LoVo (cell line): Measurements from ENCODE around the gene DPP4.
"Not testable (repeated sequence)": the region's sequence is repeated elsewhere in the genome, so short reads cannot be mapped to it uniquely, and the experiment has no call there.

Experiments
- DNase-seq: peaks from one replicate; pipeline ENCODE4 v3.0.0-alpha.2; 2016; ENCODE audit warnings: low spot score

Gene DPP4

DNA sequence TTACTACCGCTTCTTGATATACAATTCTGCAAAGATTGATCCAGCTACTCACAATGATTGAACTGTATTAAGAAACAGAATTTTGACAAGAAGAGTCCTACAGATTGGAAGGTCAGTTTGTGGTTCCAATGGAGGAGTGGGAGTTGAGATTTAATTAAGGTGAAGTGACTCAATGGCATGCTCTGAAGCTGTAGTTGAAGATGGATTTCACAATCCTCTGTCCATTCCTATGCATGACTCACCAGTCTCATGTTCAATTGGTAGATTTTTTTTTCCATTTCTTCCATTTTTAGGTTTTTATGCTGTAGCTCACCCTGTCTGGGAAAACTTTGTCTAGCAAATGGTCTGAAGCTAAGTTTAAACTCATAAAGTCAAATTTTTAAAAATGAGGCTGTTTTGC, 83.3 kb downstream of the DPP4 start:
- peak; percentile 30 for DNase-seq

DNA sequence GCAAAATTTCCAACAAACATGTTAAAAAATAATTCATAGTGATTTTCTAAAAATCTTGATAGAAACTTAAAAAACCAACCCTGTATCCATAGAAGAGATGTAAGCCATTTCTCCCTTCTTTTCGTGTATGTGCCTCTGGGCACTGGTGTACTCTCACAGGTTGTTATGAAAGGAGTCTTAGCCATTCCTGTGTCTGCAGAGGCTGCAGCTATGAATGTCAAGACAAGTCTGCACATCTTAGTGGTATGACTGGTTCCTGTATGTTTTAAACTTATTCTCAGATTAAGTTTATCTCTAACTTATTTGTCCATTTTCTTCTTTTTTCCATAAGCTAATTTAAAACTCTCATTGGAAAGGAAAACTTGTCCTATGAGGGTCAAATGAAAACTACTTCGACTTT, 84.0 kb downstream of the DPP4 start:
- no peak for DNase-seq

DNA sequence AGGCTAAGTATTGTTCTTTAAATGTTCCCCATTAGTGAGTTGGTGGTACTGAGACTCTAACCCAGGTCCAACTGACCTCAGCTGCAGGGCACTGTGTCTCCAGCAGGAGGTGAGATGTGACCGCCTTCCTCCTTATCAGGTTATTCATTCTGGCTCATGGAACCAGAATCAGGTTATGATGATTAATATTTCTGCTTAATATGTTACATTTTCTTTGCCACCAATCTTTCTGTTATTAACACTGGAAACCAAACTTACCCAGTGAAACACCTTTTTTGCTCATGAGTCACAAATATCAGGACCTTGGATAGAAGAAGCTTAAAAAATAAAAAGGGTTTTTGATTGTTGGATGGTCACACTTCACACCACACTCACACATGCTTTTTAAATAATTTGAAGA, 85.4 kb downstream of the DPP4 start:
- no peak for DNase-seq

DNA sequence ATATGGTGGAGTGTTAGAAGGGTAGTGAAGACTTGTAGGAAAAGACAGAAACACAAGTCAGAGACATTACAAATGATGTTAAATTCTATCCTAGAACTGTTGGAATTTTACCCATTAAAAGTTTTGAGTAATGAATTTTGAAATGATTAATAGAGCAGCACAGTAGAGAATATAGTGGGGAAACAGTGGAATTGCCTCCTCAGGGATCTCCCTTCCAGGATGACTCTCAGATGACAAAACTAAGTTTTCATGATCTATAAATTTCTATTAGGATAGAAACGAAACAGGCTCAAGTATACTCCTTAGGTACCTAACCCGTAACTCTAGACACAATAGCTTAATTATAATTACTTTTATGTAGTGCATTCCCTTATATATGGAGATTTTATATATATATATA, 86.7 kb downstream of the DPP4 start:
- DNase-seq, result no peak

DNA sequence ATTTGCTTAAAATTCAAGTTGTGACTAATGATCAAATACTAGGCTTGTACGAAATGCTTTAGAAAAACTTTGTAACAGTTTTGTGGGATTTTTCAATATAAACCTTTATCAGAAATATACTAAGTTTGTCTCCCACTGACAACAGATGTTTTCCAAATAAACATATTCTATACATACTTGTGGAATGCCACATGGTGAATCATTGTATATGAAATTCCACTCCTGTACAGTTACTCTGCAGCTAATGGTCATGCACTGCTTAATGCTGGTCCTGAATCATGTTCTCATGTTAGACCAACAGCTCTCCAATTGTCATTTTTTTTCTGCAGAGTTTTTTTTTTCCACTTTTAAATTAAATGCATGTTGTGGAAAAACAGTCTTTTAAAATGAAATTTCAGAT, 90.1 kb downstream of the DPP4 start:
- no peak for DNase-seq

DNA sequence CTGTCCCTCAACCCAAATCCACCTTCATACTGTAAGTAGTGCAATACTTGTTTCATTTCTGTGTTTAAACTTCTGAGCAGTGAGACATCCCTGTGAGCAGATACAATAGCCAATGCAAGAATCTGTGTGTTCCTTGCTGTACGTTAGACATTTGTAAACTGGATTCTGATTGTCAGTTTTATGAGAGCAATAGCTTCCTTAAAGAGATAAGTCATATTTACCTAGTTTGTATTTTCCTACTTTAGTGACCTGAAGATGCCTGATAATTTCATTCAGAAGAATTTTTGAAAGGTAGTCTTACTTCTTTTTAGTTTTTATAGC, 90.7 kb downstream of the DPP4 start:
- DNase-seq, result no peak

DNA sequence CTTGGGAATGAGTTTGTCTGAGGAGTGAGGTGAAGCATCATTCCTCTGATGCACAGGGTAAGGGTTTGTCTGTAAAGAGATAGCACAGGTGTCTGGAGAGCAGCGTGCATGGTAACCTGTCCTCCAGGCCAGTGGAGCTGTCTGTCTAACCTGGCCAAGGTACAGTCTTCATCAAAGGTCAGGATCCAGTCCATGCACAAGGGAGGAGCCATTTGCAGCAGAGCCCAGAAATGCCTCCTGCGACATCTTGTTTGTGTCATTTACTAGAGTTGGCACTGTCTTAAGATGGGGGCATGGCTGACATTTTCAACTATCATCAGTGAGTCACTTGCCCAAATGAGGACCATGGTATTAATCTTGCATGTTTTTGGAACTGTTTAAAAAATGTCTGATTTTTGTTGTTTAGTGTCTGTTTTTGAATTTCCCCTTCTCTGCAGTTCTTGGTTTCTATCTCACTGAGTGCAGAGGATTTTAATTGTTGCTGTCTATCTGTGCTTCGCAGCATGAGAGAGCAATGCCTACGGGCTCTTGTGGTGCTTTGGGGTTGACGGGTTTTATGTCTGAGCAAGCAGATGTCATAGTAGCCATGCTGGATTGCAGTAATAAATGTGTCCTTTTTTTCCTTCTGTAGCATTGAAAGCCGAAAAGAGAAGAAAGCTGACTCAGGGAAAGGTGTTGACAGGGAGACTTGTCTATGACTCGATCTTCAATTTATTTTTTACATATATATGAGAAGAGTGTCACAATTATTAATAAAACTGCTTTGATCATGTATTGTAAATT, 91.3 kb downstream of the DPP4 start:
- DNase-seq, result no peak

DNA sequence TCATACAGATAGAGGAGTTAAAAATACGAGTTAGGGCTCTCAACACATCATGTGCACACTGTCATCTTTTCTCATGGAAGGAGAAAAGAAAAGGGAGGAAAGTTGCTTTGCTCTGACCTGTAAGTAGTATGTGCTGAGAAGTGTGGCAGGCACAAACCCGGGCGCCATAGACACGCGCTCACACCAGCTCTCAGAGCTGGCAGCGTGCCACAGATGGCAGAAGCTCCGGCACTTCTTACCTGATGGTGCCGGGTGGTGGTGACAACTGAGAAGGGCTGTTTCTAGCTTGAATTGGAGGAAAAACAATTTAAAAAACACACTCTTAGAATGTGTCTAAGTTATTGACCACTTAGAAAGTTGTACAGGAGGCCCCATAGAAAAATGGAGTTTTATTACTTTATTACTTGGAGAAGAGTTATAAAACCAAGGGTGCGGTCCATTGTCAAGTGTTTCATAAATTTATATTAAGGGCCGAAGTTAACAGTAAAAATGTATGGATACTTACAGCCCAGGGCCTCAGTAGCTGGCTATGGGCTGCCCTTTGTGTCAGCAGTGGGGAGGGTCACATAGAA, 92.2 kb downstream of the DPP4 start:
- peak; percentile 42 for DNase-seq

DNA sequence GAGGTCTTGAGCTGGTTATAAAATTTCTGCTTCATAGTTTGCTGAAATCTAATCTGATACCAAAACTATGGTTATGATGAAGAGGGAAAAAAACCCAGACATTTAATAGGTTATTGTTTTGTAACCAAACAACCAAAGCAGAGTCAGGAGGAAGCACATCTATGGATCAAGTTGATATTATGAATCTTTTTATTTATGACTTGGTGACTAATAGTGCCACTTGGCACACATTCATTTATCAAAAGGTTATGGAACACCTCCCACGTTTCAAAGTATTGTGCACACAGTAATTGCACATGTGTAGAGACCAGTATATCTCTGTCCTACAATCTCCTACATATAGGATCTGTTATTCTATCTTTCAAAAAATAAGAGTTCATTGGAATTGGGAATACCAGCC, 93.0 kb downstream of the DPP4 start:
- DNase-seq, result no peak

DNA sequence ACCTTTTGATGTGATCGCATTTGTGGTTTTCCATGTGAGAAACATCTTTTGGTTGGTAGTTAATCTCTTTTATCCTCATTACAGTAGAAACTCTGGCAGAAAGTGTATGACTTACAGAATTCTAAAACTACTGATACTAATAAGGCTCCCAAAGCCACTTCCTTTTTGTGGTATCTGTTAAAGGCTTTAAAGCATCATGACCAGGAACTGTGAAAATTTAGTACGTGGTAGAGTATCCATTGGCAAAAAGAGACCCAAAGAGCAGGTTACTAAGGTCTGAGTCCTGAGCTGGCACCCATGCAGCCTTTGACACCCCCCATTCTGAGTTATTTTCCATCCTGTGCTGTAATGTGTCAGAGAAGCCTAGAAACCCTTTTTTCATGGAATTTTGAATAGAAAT, 94.5 kb downstream of the DPP4 start:
- DNase-seq, result no peak

DNA sequence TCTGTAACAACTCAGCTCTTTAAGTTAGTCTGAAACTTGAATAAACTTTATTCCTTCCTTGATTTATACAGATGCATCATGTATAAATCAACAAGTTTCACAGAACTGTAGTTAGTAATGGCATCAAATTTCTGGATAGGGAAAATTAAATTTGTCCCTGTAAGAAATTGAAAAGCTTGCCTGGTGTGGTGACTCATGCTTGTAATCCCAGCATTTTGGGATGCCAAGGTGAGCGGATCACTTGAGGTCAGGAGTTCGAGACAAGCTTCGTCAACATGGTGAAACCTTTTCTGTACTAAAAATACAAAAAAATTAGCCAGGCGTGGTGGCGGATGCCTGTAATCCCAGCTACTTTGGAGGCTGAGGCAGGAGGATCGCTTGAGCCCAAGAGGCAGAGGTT, 96.1 kb downstream of the DPP4 start:
- not testable (repeated sequence) for DNase-seq

DNA sequence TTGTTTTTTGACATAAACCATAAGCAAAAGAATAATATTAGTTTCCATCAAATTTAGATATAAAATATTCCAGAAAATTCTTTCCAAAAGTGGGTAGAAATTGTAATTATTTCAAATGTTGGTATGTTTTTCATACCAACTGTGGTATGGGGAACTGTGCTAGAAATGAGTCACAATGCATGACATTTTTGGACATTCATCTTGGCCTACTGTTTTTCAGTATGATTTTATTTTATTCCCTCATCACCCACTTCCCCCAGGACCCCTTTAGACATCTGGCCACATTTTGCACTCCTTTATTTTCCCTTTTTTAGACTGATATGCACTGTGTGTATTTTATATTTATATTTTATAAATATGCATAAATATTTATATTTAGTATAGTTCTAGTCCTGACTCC, 97.1 kb downstream of the DPP4 start:
- DNase-seq, result no peak

DNA sequence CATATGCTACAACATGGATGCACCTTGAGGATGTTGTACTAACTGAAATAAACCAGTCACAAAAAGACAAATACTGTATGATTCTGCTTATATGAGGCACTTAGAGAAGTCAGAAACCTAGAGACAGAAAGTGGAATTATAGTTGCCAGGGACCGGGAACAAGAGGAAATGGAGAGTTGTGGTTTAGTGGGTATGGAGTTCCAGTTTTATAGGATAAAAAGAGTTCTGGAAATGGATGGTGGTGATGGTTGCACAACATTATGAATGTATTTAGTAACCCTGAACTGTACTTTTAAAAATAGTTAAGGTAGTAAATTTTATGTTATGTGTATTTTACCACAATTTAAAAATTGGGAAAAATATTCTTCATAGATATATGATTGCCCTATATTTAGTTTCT, 97.7 kb downstream of the DPP4 start:
- DNase-seq, result no peak

DNA sequence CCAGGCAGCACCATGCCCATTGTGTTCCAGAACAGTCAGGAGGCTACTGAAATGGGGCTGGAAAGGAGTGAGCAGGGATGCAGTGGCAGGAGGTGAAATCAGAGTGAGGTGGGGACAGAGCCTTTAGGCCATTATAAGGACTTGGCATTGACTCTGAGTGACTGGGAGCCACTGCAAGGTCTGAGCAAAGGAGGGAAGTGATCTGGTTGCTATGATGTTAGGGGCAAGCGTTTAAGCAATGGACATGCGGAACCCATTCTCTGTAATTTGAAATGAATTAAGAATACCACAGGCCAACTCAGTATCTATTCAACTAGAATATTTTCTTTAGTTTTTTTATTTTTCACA, 98.2 kb downstream of the DPP4 start:
- no peak for DNase-seq

DNA sequence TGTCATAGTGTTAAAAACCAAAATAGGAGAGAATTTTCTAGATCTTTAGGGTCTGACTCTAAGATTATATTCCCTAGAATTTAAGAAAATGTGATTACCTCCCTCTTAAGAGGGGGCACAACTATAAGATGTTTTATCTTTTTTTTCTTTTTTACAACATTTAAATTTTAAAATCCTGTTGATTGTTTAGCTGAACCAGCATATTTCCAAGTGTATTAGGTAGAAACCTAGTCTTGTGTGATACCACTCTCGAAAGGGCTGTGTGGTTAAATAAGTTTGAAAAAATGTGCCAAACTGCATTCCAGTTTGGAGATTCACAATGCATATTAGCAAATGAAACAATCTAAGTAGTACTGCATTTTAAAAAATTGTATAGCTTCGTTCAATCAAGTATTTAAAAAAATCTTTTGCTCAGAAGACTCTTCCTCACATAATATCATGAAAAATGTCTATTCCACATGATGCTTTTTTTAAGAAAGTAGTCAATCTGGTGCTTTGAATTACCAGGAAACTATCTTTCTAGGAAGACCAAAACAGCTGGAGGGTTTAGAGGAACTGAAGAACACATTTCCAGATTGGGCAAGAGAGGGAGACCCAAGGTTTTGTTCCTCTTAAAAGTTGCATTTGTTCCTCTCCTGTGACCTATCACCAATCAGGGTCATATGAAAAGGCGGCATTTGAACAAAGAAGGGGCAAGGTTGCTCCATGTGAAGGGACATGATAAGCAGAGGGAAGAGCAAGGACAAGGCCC, 98.8 kb downstream of the DPP4 start:
- DNase-seq, result no peak

DNA sequence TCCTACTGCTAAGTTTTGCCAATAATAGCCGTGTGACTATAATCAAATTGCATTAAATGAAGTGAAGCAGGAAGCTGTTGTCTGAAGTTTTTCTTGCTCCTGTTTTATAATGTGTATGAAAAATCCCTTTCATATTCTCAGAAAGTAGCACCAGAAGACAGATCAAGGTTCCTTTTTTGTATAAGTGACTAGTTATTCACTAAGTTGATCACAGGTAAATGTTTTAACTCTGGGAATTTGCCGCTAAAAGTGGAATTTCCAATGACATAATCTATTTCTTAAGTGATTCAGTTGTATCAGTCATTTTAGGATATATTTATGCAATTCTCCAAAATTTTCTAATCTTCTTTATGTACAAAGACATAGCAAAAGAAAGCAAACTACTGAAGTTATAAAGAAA, 99.6 kb downstream of the DPP4 start:
- no peak for DNase-seq

DNA sequence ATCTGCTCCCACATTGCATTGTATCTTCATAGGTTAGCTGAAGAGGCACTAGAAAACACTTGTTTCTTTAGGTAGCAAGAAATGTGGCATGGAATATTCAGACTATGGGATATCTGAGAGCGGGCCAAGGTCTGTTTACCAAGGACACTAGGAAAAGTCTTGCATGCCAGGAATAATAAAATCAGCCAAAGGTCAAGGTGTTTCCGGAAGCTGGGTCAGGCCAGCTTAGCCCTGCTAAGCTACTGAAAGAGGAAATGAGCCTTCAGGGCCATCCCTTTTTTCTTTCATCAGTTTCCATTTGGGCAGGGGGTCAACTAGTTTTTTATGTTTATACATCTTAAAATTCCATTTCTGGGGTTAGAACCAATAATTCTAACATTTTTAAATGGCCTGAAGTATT, 101.1 kb downstream of the DPP4 start:
- DNase-seq, result no peak

DNA sequence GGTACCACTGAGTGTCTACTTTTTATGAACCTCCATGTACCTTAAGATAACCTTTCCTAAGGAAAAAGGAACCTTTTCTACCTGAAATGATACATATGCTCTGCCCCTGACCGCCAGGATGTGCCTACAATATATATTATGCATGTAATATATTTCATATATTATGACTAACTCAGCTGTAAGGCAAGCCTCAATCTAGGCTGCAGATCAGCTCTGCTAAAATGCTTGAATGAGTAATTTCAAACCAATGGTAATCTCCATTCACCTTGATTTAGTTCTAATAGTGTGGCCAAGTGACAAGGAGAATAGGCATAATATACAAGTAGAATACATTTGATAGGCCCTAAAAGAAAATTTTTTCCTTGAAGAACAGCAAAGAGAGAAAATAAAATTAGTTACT, 101.8 kb downstream of the DPP4 start:
- no peak for DNase-seq

DNA sequence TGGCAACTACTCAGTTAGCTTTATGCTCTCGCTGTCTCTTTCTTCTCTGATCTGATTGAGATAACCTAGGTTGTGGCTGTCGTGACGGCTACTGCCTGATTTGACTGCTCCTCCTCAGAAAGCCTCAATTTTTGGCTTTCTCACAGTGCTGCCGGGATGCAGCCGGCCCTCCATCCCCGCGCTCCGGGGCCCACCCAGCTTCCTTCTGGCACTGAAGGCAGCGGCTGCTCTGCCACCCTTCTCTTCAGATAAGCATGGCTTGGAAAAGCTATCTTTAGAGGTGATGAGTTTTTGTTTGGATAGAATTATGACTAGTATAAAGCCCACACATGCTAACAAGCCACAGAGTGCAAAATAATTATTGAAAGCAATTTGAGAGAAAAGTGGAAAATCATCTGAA, 102.5 kb downstream of the DPP4 start:
- DNase-seq, result no peak

DNA sequence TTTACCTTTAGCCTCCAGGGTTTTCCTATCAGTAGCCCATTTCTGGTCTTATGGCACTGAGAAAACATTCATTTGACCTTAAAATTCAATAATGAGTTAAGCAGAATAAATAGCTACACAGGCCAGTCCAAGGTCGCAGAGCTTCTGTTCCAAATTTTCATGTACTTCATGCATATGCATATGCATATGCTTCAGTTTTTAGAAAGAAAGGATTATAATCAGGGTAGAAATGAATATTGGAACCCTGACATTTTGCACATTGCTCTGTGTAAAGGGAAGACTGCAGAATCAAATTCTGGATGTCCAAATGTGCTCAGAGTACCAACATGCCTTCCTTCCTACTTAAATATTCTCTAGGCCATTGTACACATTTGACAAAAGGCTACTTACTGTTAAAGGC, 104.9 kb downstream of the DPP4 start:
- DNase-seq, result no peak

DNA sequence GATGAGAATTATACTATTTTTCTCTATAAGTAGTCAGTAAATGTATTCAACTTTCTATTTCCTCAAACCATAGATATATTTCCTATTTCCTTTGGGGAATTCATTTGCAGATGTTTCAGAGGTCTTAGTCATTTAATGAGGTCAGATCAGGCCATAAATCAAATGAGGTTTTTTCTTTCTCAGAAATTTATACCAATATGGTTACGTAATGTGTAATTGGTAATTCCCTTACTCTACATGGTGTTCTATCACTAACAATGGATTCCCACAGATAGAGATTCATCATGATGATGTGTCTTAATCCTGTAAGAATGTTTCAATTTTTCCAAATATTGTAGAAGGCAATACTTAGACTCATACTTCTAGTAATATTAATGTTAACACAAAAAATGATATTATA, 108.0 kb downstream of the DPP4 start:
- no peak for DNase-seq

DNA sequence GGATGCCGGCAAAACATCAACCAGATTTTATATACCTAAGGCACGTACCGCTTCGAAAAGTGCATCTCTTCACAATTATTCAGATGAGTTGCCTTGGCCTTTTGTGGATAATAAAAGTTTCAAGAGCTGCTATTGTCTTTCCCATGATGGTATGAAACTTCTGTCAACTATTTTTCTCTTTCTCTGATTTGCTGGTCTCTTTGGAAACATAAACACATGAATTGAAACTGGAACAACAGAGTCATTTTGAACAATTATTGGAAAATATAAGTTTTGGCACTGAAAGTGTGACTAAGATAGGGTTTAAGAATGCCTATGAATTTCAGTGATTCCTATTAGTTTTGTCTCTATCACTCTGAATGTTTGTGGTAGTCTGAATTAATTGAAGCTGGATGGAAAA, 109.9 kb downstream of the DPP4 start:
- no peak for DNase-seq

DNA sequence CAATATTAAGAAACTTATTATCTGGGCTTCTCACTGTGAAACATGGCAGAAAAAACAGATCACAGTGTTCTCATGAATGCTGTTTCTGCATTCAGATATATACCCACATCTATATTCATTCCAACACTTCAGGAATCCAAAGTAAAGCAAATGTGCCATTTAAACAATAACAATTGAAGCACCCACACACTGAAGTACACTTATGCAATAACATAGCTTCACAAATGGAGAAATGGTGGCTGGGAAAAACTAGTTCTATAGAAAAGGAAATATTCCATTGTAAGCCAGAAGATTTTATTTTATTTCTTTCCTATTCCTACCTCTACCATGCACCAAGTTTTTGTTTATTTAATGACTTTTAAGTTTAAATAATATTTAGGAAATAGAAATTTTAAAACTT, 111.9 kb downstream of the DPP4 start:
- DNase-seq, result no peak

DNA sequence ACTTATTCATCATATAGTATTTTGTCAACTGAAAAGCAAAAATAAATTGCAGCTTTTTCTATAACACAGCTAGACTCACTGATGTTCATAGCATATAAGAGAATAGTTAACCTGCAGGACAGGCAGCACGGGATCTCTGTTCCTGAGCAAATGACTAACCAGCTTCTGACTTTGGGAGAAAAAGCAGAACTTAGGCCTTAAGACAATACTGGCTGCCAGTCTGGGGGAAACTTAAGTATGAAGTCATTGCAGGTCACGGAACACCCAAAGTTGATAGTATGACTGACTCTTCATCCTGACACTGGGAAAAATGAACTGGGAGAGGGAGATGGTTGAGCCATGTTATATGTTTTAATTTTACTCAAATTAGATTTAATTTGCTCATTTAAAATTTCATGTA, 113.0 kb downstream of the DPP4 start:
- DNase-seq, result no peak
